Glutamatergic neuron (in vitro differentiated cells): Measurements from ENCODE around the gene TELO2. TPM values are rescaled to one million over a fixed set of nuclear protein-coding genes. Genes with fewer than 3 reads are reported as not detected.

Experiments
- DNase-seq: peaks from one replicate; pipeline ENCODE4 v3.0.0; 2022
- H3K27ac Mint-ChIP-seq: one replicate; pipeline ENCODE4 v1.8.0; 2020; ENCODE audit warnings: mild to moderate bottlenecking, mixed read lengths, inconsistent platforms; ENCODE audit not compliant: unreplicated experiment
- H3K27me3 Mint-ChIP-seq: one replicate; pipeline ENCODE4 v1.8.0; 2020; ENCODE audit warnings: mild to moderate bottlenecking, moderate library complexity, mixed read lengths, inconsistent platforms; ENCODE audit not compliant: unreplicated experiment
- H3K36me3 Mint-ChIP-seq: one replicate; pipeline ENCODE4 v1.8.0; 2020; ENCODE audit warnings: mild to moderate bottlenecking, mixed read lengths, inconsistent platforms; ENCODE audit not compliant: unreplicated experiment
- H3K4me1 Mint-ChIP-seq: one replicate; pipeline ENCODE4 v1.8.0; 2020; ENCODE audit warnings: mild to moderate bottlenecking, low read depth, mixed read lengths, inconsistent platforms; ENCODE audit not compliant: unreplicated experiment
- H3K4me3 Mint-ChIP-seq: one replicate; pipeline ENCODE4 v1.8.0; 2020; ENCODE audit warnings: mild to moderate bottlenecking, mixed read lengths, inconsistent platforms; ENCODE audit not compliant: unreplicated experiment
- H3K9me3 Mint-ChIP-seq: one replicate; pipeline ENCODE4 v1.8.0; 2020; ENCODE audit warnings: mild to moderate bottlenecking, moderate library complexity, mixed read lengths, inconsistent platforms; ENCODE audit not compliant: unreplicated experiment
- CTCF ChIP-seq: fragments of 200-600 bp; sonication (generic); IDR thresholded peaks from one replicate; pipeline ENCODE4 v1.5.0; 2021; ENCODE audit not compliant: partially characterized antibody, unreplicated experiment
- total RNA-seq: library from RNA; stranded (reverse); fragmentation: NEBNext Ultra II Directional; extraction: Animal tissue kit (Norgen Biotek cat#: 25700); gene quantifications from one replicate; pipeline ENCODE4 v1.2.1, GENCODE V29; 2021; ENCODE audit not compliant: unreplicated experiment

The TELO2 gene
- total RNA-seq, 1 donor from 2014 or later: 101 TPM

- TF ChIP-seq CTCF: no peak
- Mint-ChIP-seq H3K4me1 (peaks cover 11% of the 10 kb centered on the region), H3K9me3 (peaks cover 9% of the 10 kb centered on the region), H3K4me3 (no peak overlapping the region), H3K27me3 (peaks cover 2% of the 10 kb centered on the region), H3K36me3 (no peaks in the 10 kb centered on the region), H3K27ac (no peak overlapping the region)
- DNase-seq: no peak
Measured at GRCh38 chr16:1526608-1527555, 33.7 kb downstream of the TELO2 start.

- H3K9me3 Mint-ChIP-seq: peaks cover 9% of the 10 kb centered on the region
- H3K27ac Mint-ChIP-seq: peak overlapping the region; percentile 39
- DNase-seq: no peak
- no peak for TF ChIP-seq CTCF
- H3K4me1 Mint-ChIP-seq: peaks cover 11% of the 10 kb centered on the region
- H3K36me3 Mint-ChIP-seq: no peaks in the 10 kb centered on the region
- H3K27me3 Mint-ChIP-seq: peaks cover 2% of the 10 kb centered on the region
- no peak overlapping the region for H3K4me3 Mint-ChIP-seq
Measured at GRCh38 chr16:1527836-1528811, 35.0 kb downstream of the TELO2 start.

- Mint-ChIP-seq H3K4me3 (peak overlapping the region; percentile 38), H3K36me3 (no peaks in the 10 kb centered on the region), H3K27ac (no peak overlapping the region), H3K4me1 (peaks cover 11% of the 10 kb centered on the region), H3K9me3 (peaks cover 9% of the 10 kb centered on the region), H3K27me3 (peaks cover 2% of the 10 kb centered on the region)
- no peak for TF ChIP-seq CTCF
- DNase-seq: no peak
Measured at GRCh38 chr16:1528921-1529537, 35.9 kb downstream of the TELO2 start.

- Mint-ChIP-seq H3K4me1 (peaks cover 14% of the 10 kb centered on the region), H3K4me3 (no peak overlapping the region), H3K27me3 (peaks cover 4% of the 10 kb centered on the region), H3K27ac (no peak overlapping the region), H3K9me3 (peaks cover 11% of the 10 kb centered on the region), H3K36me3 (no peaks in the 10 kb centered on the region)
- TF ChIP-seq CTCF: no peak
- DNase-seq: no peak
Measured at GRCh38 chr16:1530349-1530882, 37.3 kb downstream of the TELO2 start.
